HG02798 (cell line): ENCODE data around the gene EPB41L4A.
A peak's percentile ranks its signal among the peaks of the same experiment; 100 is the strongest.
"Not testable (repeated sequence)": the region's sequence is repeated elsewhere in the genome, so short reads cannot be mapped to it uniquely, and the experiment has no call there.

Source experiments
- ATAC-seq: cut with Tn5 transposase; IDR thresholded peaks from one replicate; pipeline ENCODE4 v1.9.1; 2021; ENCODE audit warnings: mild to moderate bottlenecking; ENCODE audit not compliant: unreplicated experiment, poor library complexity

EPB41L4A gene

DNA sequence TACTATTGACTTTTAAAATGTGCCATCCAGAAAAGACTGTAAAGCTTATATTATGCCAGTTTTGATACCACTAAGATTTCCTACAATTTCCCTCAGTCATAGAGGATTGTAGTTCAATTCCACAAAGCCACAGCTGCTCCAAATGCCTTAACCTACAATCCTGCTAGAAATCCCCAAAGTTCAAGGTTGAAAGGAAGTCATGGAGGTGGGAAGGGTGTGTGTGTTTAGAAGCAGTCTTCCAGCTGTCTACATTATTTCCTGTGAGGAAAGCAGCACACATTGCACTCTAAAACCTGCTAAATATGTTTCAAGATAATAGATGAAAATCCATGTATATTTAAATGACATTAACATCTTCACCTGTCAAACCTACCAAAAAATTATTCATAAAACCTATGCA lies 11.8 kb downstream of the EPB41L4A start:
- ATAC-seq: no peak

DNA sequence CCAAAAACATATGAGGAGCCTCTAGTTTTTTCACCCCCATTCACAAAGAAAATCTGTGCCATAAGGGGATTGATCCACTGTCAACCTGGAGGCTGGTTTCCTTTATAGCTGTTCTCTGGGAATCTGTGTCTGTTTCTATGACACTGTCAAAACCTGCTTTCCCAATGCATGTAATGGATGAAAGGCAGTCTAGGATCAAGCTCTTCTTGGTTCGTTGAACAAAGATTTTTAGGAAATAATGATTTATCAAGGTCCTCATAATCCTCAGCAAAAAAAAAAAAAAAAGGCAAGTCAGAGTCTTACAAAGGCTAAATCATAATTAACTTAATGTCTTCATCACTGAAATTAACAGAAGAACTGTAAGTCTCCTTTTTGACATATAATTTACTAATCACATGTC lies 16.0 kb downstream of the EPB41L4A start:
- no peak for ATAC-seq

DNA sequence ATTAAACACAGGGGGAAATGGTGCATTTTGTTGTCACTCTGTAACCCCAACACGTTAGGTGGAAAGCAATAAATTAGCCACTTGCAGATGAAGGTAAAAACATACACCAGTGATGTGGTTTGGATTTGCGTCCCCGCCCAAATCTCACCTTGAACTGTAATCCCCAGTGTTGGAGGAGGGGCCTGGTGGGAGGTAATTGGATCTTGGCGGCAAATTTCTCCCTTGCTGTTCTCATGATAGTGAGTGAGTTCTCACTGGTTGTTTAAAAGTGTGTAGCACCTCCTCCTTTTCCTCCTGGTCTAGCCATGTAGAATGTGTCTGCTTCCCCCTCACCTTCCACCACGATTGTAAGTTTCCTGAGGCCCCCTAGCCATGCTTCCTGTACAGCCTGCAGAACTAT lies 17.2 kb downstream of the EPB41L4A start:
- no peak for ATAC-seq

DNA sequence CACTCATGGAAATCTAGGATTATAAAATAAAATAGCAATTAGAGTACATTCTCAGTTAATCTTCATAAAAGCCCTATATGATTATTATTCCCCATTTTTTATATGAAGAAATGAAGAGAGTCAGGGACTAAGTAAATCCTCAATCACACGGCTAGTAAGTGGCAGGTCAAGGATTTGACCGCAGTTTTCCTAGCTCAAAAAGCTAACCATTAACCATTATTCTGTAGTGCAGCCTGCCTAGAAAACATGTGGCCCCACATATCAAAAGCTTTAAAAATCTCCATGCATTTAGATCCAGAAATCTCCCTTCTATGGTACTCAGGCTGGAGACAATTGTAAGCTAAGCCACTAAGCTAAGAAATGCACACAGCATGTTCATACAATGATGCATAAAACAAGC lies 21.4 kb downstream of the EPB41L4A start:
- no peak for ATAC-seq

DNA sequence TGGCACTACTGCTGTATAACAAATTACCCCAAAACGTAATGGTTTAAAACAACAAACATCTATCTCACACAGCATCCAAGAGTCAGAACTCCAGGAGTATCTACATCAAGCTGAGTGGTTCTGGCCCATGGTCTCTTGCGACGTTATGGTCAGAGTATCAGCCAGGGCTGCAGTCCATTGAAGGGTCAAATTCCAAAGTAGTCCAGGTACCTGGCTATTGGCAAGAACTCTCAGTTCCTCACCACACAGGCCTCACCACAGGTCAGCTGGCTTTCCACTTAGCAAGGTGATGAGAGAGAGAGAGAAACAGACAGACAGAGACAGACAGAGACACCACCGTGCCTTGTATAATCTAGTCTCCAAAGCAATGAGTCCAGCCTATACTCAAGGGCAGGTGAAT lies 22.6 kb downstream of the EPB41L4A start:
- no peak for ATAC-seq

DNA sequence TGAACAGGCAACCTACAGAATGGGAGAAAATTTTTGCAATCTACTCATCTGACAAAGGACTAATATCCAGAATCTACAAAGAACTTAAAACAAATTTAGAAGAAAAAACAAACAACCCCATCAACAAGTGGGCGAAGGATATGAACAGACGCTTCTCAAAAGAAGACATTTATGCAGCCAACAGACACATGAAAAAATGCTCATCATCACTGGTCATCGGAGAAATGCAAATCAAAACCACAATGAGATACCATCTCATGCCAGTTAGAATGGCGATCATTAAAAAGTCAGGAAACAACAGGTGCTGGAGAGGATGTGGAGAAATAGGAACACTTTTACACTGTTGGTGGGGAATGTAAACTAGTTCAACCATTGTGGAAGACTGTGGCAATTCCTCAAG lies 23.8 kb downstream of the EPB41L4A start:
- not testable (repeated sequence) for ATAC-seq

DNA sequence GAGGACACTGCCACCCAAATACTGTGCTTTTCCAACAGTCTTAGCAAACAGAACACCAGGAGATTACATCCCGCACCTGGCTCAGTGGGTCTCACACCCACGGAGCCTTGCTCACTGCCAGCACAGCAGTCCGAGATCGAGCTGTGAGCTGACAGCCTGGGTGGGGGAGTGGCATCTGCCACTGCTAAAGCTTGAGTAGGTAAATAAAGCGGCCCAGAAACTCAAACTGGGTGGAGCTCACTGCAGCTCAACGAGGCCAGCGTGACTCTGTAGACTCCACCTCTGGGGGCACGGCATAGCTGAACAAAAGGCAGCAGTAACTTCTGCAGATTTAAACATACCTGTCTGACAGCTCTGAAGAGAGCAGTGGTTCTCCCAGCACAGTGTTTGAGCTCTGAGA lies 28.8 kb downstream of the EPB41L4A start:
- no peak for ATAC-seq

DNA sequence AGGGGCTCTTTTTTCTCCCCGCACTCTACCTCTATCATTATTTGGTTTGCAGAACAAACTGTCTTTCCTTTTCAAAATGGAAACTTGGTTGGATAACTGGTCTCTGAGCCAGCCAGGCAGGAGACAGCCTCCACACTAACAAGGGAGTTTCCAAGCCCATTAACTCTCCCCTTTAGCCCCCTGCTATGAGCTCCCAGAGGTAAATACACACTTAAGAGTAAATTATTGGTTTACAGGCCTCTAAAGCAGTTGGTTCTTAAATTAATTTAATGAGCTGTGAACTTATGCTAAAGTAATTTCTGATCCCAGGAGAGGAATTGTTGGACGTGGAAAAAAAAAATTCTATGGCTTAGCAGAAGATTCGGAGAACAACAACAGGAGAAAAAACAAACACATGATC lies 30.3 kb downstream of the EPB41L4A start:
- no peak for ATAC-seq

DNA sequence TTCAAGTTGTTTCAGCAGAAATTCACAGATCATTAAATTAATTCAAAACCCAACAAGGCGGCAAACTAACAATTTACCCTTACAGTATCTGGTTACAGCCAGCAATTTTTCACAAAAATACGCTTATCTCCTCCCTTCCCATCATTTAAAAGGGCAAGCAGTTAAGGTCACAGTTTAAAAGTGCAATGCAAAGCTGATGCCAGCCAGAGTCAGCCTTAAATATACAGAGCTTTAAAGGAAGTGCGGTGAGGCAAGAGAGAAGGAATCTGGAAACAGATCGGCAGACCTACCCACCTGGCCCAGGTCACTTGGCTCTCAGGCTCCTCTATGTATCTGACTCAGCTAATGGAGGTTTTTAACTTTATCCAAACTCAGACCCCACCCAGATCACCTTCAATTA lies 31.0 kb downstream of the EPB41L4A start:
- no peak for ATAC-seq

DNA sequence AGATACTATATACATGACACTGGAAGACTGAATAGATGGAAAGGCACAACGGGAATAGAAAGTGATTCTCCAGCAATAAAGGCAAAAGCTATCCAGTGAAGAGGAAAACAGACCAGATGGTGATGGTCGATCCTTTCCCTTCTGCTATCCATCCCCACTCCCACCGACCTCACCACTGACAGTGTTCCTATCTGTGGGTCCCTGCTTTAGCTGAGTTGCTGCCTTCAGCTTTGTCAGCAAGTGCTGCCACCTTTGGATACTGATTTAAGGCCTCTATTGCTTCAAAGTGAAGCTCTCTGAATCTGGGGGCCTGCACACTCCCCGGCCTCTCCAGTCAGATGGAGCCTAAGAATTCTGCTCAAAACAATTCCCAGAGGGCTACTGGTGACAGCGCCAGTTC lies 32.3 kb downstream of the EPB41L4A start:
- no peak for ATAC-seq

DNA sequence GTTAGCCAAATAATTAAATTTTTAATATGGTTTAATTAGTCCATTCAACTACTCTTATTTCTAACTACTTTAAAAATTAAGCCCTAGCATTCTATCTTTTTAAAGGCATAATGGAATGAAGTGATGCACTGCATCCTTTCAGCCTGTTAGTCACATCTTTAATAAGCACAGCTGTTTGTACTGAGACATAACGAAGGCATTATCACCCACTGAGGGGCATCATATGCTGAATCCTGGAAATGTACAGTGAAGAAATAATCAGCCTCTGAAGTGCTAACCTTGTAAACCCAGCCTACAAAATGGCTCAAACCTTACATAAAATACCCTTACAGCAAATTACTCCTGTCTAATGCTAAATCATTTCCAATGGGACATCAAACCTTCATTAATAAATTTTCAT lies 33.1 kb downstream of the EPB41L4A start:
- ATAC-seq: no peak

DNA sequence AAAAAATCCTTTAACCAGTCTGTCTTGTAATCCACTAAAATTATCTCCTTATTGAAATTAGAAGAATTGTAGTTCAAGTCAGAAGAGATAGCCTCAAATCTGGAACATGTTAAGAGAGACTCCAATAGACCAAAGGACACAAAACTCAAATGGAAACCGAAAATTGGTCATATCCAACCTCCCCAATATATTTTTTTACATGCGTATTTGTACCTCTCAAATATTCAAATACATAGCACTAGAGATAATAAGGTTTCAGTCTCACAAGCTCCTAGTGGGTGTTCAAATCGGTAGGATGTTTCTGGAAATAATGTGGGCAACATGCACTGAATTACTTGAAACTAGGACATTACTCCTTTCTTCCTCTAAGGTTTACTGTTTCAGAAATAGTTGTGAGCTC lies 33.5 kb downstream of the EPB41L4A start:
- peak; percentile 49 for ATAC-seq

DNA sequence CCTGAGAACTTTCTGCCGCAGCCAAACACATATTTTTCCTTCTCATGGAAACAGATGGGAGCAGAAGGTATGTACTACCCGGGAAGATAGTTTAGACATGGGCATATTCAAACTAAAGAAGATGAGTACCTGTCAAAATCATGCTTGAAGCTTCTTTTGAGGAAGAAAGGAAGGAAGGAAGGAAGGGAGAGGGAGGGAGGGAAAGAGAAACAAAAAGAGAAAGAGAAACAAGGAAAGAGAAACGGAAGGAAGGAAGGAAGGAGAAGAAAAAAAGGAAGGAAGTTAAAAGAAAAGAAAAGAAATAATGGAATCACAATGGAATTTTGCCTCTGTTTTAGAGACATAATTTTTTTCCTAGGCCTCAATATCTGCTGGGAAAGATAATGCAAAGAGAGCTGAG lies 34.6 kb downstream of the EPB41L4A start:
- ATAC-seq: no peak

DNA sequence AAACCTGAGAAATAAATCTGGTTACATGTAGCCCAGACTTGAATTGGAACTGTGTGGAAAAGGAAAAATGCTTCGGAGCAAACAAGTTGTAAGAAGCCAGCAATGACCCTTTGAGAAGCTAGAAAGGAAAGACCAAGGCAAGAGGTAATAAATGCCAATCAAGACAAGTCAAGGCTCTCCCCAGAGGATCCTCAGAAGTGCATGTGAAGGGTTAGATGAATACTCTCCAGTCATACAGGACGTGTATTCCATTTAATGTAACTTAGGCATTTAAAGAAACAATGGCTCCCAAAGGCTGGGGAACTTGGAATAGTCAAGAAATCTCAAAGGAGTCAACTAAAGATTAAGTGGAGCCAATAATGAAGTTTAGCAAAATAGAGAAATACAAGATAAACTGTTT lies 36.2 kb downstream of the EPB41L4A start:
- ATAC-seq: no peak

DNA sequence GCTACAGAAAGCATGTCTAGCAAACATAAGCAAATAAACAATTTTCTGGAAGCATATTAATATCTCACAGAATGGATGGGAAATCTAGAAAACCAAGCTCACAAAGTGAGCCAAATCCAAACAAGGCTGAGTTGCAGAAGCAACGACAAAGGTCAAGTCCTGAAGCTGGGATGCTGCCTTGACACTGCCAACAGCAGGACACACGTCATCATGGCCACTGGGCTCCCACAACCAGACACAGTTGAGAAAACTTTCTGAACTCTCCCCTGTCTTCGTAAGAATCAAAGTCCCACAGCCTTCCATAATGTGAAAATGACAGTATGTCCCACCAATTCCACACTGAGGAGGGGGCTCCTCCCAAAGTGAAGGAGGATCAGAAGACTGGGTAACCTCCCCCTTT lies 37.6 kb downstream of the EPB41L4A start:
- no peak for ATAC-seq

DNA sequence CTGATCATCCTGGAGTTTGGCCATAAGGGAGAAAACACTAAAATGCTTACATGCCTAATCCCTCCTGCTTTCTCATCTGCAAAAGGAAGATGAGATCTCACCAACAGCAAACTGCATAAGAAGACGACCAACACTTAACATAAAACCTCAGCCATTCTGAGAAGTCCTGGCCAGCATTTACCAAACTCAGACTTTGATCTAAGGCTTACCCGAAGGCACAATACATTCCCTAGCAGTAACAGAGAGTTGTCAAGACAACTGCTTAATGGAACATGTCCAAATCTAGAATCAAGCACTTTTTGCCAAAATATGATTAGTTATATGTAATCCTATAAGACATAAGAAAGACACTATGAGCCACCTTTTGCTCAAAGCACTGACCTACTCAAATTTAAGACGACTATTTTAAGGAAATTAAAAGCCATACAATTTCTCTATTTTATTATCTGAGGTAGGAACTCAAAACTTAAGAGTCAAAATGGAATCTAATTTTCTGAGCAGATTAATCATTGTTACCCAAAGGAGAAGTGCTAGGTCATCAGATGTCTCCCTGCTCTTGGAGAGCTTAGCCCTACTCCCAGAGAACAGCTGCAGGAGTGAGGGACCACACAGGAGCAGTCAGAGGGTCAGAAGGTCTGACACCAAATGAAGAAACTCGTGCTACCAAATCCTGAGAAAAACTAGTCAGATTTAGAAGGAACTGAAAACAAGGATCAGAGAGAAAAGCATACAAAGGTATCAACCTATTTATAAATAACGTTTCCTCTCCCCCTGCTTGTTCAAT lies 39.3 kb downstream of the EPB41L4A start:
- ATAC-seq: no peak

DNA sequence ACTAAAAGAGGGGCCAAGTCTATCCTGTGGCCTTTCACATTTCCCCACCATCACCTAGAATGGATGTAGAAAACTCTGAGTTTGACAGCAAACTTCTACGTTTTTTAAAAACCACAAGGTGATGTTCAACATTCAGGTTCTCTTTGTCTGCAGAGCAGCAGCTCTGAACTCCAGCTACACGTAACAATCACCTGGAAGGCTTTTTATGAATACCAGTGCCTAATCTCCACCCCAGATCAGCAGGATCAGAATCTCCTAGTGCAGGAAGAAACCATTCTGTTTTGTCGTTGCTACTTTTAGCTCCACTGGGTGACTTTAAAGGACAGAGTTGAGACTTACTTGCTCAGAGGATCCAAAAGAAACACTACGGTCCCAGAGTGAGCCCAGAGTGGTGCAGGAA lies 44.3 kb downstream of the EPB41L4A start:
- no peak for ATAC-seq

DNA sequence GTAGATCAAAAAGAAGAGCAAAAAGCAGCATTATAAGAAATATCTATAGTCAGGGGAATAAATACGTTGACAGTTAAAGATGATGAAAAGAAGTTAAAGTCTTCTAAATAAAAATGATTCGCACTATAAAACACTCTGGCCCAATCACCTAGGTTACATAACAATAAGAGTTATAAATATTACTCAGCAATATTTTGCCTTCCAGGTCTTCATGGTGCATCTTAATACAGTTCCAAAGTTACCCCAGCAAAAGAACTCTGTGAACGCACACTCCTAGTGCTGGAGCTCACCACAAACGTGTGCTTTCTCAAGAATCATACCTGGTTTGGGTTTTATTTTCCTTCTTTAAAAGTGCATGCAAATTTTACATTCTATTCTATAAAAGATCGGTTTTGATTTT lies 44.7 kb downstream of the EPB41L4A start:
- ATAC-seq: no peak

DNA sequence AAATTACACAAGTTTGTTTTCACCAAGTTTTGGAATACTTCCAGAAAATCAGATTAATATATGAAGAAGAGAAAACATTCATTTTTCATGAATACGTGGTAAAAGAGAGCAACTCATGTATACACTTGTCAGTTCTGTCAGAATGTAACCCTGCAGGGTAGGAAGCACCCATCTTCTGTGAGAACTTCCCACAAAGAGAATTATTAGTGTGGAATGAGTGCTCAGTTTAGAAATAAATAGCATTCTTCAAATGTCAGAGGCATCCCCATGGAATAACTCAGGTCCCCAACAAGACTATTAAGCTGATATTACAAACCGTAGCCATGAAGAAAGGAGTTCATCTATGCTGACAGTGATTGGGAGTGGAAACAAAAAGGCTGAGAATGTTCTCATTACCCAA lies 45.2 kb downstream of the EPB41L4A start:
- ATAC-seq: no peak

DNA sequence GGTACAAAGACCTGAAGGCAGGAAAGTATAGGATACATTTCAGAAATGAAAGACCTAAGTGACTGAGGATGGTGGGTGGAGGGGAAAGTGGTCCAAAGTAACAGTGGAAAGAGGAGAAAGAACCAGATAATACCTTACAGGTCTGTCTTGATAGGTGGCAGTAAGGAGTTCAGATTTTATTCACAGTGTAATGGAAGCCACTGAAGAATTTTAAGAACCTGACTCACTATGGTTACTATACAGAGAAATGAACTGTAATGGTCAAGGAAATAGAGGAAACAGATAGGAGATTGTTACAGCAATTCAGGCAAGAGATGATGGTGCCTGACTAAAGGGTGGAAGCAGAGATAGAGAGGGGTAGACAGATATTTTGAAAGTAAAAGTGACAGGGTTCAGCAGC lies 46.5 kb downstream of the EPB41L4A start:
- ATAC-seq: no peak

DNA sequence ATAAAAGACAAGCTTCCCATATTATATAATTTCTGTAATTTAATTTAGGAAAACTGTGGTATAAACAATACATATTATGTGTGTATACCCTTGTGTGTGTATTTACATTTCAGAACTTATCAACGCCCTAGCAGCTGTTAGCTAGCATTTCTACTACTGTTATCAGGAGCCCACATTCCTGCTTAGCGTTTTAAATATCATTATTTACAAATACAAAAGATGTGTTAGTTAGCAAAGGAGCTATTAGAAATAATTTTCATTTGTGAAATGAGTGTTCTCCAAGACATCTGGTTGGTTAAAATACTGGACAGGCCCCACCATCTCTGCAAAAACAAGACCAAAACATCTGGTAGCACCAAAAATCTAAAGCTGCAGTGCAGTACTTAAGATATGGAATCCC lies 48.0 kb downstream of the EPB41L4A start:
- no peak for ATAC-seq

DNA sequence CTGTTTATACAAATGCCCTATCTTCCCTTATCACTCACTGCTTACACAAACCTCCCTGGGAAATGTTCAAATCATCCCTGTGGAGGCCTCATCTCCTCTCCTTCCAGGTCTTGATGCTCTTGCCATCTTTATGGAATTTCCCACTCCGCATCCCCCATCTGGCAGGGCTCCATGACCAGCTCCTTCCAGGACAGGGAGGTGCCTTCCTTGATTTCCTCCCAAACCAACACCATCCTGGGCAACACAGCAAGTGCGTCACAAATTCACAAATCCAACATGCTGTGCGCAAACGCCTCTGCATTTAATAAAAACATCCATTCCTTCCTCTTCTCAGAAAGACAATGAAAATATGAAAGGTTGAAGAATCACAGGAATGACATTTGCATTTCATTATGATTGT lies 51.7 kb downstream of the EPB41L4A start:
- no peak for ATAC-seq

DNA sequence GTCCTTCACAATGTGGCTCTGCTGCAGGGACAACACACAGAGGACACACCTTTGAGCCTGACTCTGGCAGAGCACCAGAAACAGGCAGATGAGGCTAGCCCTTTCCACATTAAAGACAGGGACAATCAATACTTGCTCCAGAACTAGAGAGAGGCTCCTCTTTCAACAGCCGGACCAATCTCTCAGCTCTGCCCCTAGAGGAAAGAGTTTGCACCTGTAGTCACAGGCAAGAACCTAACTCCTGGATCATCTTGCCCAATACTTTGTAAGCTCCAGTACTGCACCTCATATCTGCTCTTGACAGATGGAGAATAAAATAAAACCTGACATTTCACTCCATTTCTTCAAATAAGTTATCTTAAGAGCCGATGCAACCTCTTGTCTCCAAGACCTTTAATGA lies 52.1 kb downstream of the EPB41L4A start:
- ATAC-seq: no peak
